ENCODE measurements around the gene DUSP18.
"Not testable (repeated sequence)": the region's sequence is repeated elsewhere in the genome, so short reads cannot be mapped to it uniquely, and the experiment has no call there.

DUSP18 gene

DNA sequence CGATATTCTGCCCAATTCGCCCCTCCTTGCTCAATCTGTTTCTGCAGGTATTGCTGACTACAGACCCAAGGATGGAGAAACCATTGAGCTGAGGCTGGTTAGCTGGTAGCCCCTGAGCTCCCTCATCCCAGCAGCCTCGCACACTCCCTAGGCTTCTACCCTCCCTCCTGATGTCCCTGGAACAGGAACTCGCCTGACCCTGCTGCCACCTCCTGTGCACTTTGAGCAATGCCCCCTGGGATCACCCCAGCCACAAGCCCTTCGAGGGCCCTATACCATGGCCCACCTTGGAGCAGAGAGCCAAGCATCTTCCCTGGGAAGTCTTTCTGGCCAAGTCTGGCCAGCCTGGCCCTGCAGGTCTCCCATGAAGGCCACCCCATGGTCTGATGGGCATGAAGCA, 41.3 kb downstream of the DUSP18 start:
- TF ChIP-seq, protein P1, sequence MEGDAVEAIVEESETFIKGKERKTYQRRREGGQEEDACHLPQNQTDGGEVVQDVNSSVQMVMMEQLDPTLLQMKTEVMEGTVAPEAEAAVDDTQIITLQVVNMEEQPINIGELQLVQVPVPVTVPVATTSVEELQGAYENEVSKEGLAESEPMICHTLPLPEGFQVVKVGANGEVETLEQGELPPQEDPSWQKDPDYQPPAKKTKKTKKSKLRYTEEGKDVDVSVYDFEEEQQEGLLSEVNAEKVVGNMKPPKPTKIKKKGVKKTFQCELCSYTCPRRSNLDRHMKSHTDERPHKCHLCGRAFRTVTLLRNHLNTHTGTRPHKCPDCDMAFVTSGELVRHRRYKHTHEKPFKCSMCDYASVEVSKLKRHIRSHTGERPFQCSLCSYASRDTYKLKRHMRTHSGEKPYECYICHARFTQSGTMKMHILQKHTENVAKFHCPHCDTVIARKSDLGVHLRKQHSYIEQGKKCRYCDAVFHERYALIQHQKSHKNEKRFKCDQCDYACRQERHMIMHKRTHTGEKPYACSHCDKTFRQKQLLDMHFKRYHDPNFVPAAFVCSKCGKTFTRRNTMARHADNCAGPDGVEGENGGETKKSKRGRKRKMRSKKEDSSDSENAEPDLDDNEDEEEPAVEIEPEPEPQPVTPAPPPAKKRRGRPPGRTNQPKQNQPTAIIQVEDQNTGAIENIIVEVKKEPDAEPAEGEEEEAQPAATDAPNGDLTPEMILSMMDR (IDR thresholded peaks at IDR 0.05; ENCODE audit: extremely low read depth, insufficient read depth, missing control alignments) = no peak
- in situ Hi-C loops (cut with MboI; ENCODE audit: low pct_unique_long_range_greater_than_20kb, low sequenced_read_pairs, unreplicated experiment) = loop anchor here (25.0 kb wide), 1 partner anchor 261 kb away; no protein-coding TSS in a partner anchor
- DNase-seq (ENCODE audit: low spot score) = no peak

DNA sequence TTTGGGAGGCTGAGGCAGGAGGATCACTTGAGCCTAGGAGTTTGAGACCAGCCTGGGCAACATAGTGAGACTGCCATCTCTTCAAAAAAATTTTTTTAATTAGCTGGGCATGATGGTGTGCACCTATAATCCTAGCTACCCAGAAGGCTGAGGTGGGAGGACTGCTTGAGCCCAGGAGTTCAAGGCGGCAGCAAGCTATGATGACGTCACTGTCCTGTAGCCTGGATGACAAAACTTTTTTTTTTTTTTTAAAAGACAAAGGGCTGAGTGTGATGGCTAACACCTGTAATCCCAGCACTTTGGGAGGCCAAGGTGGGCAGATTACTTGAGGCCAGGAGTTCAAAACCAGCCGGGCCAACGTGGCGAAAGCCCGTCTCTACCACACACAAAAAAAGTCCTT, 47.8 kb downstream of the DUSP18 start:
- in situ Hi-C loops (cut with MboI; ENCODE audit: low pct_unique_long_range_greater_than_20kb, low sequenced_read_pairs, unreplicated experiment); DNase-seq (ENCODE audit: low spot score): not testable (repeated sequence)

DNA sequence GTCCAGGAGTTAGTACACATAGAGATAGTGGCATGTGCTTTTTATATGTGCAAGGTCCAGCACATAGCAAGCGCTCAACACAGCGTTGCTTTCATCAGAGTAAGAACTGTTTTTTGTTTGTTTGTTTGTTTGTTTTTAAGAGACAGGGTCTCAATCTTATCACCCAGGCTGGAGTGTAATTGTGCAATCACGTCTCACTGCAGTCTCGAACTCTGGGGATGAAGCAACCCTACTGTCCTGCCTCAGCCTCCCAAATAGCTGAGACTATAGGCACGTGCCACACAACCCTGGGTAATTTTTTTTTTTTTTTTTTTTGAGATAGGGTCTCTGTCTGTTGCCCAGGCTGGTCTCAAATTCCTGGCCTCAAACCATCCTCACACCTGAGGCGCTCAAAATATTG, 49.9 kb downstream of the DUSP18 start:
- DNase-seq (ENCODE audit: low spot score) = no peak
- in situ Hi-C loops (cut with MboI; ENCODE audit: low pct_unique_long_range_greater_than_20kb, low sequenced_read_pairs, unreplicated experiment) = no loop called here
- TF ChIP-seq, protein P1 (IDR thresholded peaks at IDR 0.05; ENCODE audit: extremely low read depth, insufficient read depth, missing control alignments) = no peak

DNA sequence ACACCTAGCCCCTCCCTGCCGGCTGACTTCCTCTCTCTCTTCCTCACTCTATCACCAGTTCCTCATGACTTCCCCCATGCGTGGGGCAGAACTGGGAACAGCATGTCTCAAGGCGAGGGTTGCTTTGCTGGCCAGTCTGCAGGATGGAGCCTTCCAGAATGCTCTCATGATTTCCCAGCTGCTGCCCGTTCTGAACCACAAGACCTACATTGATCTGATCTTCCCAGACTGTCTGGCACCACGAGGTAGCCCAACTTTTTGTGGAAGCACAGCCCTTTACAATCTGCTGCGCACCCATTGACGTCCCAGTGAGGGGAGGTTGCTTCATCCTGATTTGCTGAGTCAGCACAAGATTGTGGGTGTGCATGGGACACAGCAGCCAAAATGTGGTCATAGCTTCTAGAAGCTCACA, 52.1 kb downstream of the DUSP18 start:
- in situ Hi-C loops (cut with MboI; ENCODE audit: low pct_unique_long_range_greater_than_20kb, low sequenced_read_pairs, unreplicated experiment) = no loop called here
- DNase-seq (ENCODE audit: low spot score) = no peak
- TF ChIP-seq, protein P1 (IDR thresholded peaks at IDR 0.05; ENCODE audit: extremely low read depth, insufficient read depth, missing control alignments) = no peak

DNA sequence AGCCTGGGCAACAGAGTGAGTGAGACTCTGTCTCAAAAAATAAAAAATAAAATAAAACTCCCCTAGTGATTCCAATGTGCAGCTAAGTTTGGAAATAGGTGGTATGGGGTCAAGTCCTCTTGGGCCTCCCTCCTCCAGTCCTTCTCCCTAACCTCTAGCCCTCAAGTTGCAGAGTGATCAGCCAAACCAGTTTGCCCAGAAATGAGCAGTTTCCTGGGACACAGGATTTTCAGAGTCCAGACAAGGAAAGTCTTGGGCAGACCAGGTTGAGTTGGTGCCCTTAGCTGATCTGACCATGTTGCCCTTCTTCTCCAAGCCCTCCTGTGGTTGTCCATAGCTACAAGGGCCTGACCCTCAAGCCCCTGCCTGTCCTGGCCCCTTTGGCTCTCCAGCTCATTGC, 52.8 kb downstream of the DUSP18 start:
- TF ChIP-seq, protein P1 (IDR thresholded peaks at IDR 0.05; ENCODE audit: extremely low read depth, insufficient read depth, missing control alignments) = no peak
- no peak for DNase-seq (ENCODE audit: low spot score)
- in situ Hi-C loops (cut with MboI; ENCODE audit: low pct_unique_long_range_greater_than_20kb, low sequenced_read_pairs, unreplicated experiment) = no loop called here

DNA sequence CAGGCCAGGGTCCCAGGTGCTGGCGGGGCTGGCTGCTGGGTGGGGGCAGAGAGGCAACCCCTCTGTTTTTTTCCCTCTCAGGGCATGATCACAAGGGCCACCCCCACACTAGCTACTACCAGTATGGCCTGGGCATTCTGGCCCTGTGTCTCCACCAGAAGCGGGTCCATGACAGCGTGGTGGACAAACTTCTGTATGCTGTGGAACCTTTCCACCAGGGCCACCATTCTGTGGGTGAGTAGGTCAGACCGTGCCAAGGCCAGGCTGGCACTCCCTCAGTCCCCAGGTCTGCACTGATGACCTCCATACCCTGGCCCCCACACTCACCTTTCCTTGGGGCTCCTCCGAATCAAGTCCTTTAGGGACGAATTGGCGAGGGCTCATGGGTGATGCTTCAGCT, 53.4 kb downstream of the DUSP18 start:
- no peak for DNase-seq (ENCODE audit: low spot score)
- TF ChIP-seq, protein P1 (IDR thresholded peaks at IDR 0.05; ENCODE audit: extremely low read depth, insufficient read depth, missing control alignments) = no peak
- in situ Hi-C loops (cut with MboI; ENCODE audit: low pct_unique_long_range_greater_than_20kb, low sequenced_read_pairs, unreplicated experiment) = no loop called here

DNA sequence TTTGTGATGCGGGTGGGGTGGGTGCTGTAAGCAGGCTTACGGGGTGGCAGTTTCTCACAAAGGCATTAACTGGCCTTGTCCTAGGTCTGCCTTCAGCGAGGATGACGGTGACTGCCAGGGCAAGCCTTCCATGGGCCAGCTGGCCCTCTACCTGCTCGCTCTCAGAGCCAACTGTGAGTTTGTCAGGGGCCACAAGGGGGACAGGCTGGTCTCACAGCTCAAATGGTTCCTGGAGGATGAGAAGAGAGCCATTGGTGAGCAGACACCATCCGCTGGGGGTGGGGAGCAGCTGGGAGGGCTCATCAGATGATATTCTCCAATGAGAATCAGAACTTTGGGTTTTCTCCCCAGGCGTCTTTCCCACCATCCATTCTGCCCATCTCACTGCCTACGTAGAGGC, 54.9 kb downstream of the DUSP18 start:
- TF ChIP-seq, protein P1 (IDR thresholded peaks at IDR 0.05; ENCODE audit: extremely low read depth, insufficient read depth, missing control alignments) = no peak
- DNase-seq (ENCODE audit: low spot score) = no peak
- in situ Hi-C loops (cut with MboI; ENCODE audit: low pct_unique_long_range_greater_than_20kb, low sequenced_read_pairs, unreplicated experiment) = no loop called here
